Measurements from ENCODE around the gene GABRR3.
"Not testable (repeated sequence)": the region's sequence is repeated elsewhere in the genome, so short reads cannot be mapped to it uniquely, and the experiment has no call there.

GABRR3 gene

GRCh38 chr3:98021830-98022560 lies 13.1 kb downstream of the GABRR3 start:
- peak; percentile 37 for DNase-seq

GRCh38 chr3:98020412-98020811 lies 14.7 kb downstream of the GABRR3 start:
- DNase-seq, result no peak

- no peak for DNase-seq
Measured at GRCh38 chr3:98018301-98018700, 16.8 kb downstream of the GABRR3 start.

GRCh38 chr3:98014268-98014585 lies 20.9 kb downstream of the GABRR3 start:
- DNase-seq, result no peak

- no peak for DNase-seq
Measured at GRCh38 chr3:98013411-98014267, 21.5 kb downstream of the GABRR3 start.

GRCh38 chr3:98012979-98013378 lies 22.1 kb downstream of the GABRR3 start:
- peak; percentile 6 for DNase-seq

- DNase-seq, result not testable (repeated sequence)
Measured at GRCh38 chr3:98010883-98011449, 24.1 kb downstream of the GABRR3 start.

- no peak for DNase-seq
Measured at GRCh38 chr3:98010194-98010882, 24.8 kb downstream of the GABRR3 start.

- DNase-seq, result no peak
Measured at GRCh38 chr3:98008855-98009254, 26.3 kb downstream of the GABRR3 start.

GRCh38 chr3:98005438-98005837 lies 29.7 kb downstream of the GABRR3 start:
- DNase-seq, result no peak

GRCh38 chr3:98004721-98005120 lies 30.4 kb downstream of the GABRR3 start:
- DNase-seq, result no peak

GRCh38 chr3:98003306-98003969 lies 31.7 kb downstream of the GABRR3 start:
- no peak for DNase-seq

- DNase-seq, result no peak
Measured at GRCh38 chr3:98002717-98003116, 32.4 kb downstream of the GABRR3 start.

GRCh38 chr3:97999994-98000393 lies 35.1 kb downstream of the GABRR3 start:
- DNase-seq, result no peak

GRCh38 chr3:97999103-97999502 lies 36.0 kb downstream of the GABRR3 start:
- no peak for DNase-seq

GRCh38 chr3:97996988-97997387 lies 38.1 kb downstream of the GABRR3 start:
- DNase-seq, result no peak

- no peak for DNase-seq
Measured at GRCh38 chr3:97994328-97994945, 40.7 kb downstream of the GABRR3 start.

- DNase-seq, result no peak
Measured at GRCh38 chr3:97993526-97993925, 41.6 kb downstream of the GABRR3 start.

- no peak for DNase-seq
Measured at GRCh38 chr3:97992547-97993173, 42.5 kb downstream of the GABRR3 start.

- no peak for DNase-seq
Measured at GRCh38 chr3:97991293-97991682, 43.8 kb downstream of the GABRR3 start.

GRCh38 chr3:97990624-97991292 lies 44.4 kb downstream of the GABRR3 start:
- no peak for DNase-seq

Measured in fibroblast of skin of right biceps (primary cell).